ENCODE results near the gene PRICKLE2.

The PRICKLE2 gene, protein sequence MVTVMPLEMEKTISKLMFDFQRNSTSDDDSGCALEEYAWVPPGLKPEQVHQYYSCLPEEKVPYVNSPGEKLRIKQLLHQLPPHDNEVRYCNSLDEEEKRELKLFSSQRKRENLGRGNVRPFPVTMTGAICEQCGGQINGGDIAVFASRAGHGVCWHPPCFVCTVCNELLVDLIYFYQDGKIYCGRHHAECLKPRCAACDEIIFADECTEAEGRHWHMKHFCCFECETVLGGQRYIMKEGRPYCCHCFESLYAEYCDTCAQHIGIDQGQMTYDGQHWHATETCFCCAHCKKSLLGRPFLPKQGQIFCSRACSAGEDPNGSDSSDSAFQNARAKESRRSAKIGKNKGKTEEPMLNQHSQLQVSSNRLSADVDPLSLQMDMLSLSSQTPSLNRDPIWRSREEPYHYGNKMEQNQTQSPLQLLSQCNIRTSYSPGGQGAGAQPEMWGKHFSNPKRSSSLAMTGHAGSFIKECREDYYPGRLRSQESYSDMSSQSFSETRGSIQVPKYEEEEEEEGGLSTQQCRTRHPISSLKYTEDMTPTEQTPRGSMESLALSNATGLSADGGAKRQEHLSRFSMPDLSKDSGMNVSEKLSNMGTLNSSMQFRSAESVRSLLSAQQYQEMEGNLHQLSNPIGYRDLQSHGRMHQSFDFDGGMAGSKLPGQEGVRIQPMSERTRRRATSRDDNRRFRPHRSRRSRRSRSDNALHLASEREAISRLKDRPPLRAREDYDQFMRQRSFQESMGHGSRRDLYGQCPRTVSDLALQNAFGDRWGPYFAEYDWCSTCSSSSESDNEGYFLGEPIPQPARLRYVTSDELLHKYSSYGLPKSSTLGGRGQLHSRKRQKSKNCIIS

DNA sequence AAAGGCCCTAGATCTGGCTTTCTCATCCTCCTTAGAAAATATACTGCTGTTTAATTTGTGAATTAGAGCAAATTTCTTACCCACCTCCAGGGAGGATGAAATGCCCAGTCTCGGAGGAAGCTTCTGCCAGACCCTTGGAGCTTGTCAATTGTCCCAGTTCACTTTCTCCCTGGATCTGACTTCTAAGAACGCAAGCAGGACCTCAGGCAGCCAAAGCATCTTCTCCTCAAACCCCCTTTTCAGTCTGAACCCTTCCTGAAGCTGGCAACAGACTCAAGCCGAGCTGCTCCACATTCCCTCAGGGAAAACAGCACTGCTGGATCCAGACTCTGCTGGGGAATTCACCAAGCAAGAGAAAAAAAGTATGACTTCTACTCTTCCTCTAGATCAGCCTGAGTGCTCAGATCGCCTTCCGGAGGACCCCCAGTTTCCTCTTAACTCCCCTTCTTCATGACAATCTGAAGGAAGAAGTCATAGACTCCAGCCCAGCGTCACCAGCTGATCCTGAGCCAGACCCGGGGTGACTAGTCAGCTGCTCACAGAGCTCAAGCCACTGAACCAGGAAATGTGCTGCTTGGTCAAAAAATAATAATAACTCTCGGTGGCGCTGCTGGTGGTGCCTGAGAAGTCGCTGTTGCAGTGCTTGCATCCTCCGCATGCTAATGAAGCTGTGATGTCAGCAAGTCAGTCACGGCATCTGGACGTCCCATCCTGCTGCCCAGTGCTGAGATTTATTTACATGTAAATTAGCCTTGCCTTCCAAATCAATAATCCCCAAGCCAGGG, at the start of gene PRICKLE2:
Gene PRICKLE2, minus strand, starts transcription at position 641 of the 785 bp plus-strand sequence. CDS start 26,539 bp downstream, outside the sequence.
- no peak for DNase-seq

DNA sequence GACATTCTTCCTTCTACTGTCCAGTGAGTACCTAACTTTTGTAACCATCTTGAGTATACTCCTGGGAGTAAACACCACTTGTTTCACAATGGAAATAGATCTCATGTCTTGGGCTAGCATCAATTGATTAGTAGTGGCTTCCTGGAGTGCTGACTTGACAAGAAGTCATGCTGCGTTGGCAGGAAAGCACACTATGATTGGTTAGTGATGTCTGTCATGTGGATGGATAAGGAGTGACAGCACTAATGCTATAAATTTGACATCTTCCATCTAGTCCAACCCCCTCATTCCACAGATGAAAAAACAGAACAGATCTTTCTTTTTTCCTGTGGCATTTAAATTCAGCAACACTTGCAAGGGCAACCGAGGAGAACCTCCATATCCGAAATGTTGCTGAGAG, 47.6 kb upstream of the PRICKLE2 start:
- no peak for DNase-seq

DNA sequence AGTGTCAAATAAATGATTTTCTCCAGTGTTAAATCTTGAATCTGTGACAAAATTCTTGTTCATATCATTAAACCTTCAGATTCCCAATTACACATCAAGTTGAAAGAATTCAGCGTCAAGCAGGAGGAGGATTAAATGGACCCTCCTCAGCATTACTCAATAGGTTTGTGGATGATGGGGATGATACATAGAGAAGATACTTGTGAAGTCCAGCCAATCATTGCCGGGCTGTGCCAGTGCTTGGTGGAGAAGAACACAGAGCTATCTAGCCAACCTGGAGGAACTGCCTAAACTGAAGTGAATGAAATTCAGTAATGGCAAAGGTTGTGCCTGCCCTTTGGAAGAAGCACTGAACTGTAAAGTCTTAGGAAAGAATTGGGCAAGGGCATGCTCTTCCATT, 47.0 kb upstream of the PRICKLE2 start:
- no peak for DNase-seq

DNA sequence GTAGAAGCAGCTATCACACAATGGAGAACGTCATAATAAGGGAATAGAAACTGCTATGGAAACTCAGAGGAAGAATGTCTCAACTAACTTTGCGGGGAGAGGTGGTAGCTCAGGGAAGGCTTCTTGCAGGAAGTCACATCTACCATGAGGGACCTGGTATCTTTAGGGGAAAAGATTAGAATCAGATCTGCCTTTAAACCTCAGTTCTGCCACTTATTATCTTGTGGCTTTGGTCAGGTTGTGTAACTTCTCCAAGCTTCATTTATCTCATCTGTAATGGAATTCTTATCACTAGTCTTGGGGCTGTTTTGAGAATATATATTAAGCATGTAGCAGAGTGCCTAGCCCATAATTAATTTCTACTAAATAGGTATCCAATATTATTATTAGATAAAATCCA, 46.4 kb upstream of the PRICKLE2 start:
- DNase-seq: peak; percentile 58

DNA sequence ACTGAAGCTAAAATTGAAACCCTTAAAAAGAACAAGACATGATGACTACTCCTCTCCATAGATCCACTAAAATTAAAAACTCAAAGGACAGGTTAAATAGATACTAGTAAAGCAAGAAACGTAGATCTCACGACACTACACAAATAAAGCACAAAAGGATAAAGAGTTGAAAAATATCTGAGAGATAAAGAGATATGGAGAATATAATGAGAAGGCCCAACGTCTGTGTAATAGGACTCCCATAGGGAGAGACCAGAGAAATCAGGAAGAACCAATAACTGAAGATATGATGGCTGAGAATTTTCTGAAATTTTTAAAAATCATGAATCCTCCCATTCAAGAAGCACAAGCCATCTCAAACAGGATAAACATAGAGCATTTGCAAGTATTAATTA, 45.6 kb upstream of the PRICKLE2 start:
- no peak for DNase-seq

DNA sequence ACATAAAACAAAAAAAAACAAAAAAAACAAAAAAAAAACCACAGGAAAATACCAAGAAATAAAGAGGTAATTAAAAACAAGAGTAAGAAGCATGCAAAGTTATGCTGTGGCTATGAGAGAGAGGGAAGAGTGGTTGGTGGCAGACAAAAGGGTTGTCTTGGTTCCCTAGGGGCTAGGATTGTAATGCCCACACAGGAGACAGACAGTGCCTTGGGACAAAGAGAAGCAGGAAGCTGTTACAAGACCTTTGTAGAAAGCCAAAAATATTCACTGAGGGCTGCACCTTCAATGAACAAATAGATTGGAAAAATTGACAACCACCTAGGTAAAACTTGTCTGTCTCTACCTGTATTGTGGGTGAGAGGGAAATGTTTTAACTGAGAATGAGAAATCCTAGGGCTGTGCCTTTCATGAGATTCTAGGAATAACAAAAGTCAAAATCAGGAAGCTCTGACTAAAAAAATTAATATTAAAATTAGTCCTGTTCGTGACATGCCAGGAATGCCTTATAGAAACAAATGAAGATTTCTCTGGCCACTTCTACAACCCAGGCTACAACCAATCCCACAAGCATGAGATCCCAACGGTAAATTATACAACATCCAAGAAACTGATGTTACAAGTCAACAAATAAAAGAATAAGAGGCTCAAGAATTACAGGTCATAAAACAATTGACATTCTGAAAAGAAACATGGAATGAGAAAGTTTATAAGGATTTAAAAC, 45.0 kb upstream of the PRICKLE2 start:
- no peak for DNase-seq

DNA sequence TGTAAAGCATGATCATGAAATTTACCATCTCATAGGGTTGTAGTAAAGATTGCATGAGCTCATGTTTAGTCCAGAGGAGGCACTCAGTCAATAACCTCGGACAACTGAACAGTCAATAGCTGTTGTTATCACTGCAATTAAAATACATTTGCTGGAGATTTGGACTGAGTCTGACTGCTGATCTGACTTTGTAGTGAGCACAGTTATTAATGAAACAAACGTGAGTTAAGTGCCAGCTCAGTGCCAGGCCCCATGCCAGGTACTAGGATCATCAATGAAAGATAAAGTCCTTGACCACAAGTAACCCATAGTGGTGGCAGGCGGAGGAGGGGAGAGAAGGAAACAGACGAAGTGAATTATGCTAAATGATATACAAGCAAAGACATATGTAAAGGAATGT, 43.7 kb upstream of the PRICKLE2 start:
- DNase-seq: no peak

DNA sequence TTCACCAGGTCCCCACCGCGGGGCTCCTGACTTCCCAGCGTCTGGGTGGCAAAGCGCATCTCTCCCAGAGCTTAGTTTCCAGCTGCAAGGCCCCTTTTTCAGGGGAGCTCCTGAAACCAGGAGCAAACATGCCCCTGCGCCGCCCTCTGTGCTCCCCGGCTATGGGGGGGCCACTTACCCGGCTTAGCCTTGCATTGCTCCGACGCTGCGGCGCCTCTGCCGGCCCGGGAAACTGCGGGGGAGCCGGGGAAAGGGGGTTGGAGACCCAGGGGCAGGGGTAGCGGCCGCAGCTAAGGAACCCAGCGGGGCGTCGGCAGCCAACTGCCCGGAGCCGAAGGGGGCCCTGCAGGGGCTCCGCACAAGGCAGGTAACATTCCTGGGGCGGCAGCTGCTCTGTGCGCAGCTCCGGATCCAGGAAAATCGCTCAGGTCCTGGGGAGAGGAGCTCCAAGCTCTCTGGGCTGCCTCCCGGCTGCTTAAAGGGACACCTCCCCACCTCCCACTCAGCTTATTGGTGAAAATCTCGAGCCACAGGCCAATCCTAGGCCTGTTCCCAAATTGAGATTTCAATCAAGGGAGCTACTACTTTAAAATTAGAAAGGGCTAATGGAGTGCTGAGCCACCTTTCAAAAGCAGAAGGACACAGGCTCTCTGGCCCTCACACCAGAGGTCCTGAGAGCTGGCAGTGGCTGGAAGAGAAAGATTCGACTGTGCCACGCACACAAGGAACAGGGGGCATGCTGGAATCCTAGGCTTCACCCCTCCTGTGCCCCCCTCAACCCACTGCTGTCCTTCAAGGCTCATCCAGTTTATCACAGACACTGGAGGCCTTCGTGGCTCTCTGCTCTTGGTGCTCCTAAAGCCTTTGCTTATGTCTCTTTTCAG, 42.7 kb upstream of the PRICKLE2 start:
- no peak for DNase-seq

DNA sequence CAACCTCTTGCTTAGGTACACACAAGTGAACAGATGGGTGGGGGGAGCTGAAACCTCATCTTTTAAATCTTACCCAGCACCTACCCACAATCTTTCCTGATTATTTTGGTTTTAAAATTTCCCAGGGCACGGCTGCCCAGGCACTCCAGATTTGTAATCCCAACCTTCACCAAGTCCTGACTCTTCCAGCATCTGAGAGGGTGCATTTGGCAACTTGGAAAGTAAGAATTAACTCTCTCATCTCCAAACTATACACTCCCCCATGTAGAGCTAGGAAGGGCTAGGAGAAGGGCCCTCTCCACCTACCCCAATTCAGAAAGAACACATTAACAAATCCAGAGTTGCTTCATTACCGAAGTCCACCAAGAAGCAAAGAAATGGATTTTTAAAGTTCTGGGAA, 41.7 kb upstream of the PRICKLE2 start:
- DNase-seq: no peak

DNA sequence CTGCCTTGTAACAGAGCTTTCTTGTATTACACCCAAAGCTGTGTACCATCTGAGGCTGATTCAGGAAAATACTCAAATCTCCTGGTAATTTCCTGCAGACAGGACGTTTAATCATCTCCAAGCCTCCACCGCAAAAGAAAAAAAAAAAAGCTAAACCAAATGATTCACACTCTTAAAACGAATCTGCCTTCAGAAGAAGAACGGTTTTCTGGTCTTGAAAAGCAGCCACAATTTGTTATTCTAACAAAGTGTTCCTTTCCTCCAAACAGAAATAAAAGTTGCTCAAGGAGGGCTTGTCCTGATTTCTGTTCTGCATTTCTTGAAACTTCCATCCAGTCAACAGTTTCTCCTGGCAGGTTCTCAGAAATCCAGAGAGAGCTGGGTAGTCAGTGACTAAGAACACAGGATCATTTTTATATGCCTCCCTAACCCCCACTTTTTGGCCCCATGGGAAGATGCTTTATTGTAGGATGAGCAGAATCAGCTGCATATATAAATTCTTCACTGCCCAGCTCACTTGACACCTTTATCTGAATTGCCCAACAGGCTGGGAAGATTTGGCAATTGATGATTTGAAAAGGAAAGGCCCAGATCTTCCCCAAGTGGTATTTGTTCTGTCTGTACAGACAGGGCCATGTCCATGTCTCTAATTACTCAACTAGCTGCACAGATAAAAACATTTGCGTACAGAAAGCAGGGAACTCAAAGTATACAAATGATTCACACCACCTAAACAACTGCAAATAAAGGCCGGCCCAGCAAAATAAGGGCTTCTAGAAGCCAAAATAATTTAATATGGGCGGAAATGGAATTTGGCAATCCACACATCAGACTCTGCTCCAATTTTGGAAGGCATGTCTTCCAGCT, 41.0 kb upstream of the PRICKLE2 start:
- DNase-seq: peak; percentile 65

DNA sequence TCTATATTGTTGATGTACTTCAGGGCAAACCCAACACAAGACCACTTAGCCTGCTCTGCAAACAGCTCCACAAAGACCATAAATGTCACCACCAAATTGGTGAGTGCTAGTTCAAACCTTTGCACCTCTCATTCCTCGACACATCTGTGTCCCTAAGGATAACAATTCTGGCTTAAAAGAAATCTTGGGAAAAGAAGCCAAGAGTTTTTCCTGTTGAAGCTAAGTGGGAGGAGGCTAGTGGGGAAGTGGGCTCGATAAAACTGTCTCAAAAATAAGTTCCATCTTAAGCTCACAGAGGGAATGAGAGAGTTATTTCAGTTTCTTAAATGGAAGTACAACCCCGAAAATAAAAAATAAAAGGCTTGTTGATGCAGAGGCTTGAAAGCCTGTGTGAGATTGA, 40.4 kb upstream of the PRICKLE2 start:
- no peak for DNase-seq

DNA sequence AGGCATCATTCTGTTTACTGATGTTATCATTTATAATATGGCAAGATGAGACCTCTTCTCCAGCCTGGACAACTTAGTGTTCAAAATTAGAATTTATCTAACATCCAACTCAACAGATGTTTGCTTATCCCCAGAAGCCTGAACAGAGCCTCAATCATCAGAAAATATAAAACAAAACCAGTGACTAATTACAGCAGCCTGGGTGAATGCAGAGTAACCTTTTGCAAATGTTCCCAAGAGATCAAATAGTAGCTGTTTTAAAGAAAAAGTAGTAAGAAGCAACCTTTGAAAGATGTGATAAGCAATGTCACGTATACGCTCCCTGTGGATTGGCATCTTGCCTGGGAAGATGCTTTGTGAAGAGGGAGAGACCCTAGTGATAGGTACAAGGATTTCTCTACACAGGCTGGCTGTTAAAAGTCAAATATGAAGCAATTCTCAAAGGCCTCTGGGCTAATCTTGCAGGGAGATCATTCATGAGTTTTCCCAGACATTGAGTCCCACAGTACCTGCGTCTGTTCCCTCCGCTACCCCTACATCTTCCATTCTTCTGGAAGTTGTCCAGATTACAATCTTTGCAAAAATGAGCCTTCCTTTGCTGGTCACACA, 39.3 kb upstream of the PRICKLE2 start:
- DNase-seq: no peak

DNA sequence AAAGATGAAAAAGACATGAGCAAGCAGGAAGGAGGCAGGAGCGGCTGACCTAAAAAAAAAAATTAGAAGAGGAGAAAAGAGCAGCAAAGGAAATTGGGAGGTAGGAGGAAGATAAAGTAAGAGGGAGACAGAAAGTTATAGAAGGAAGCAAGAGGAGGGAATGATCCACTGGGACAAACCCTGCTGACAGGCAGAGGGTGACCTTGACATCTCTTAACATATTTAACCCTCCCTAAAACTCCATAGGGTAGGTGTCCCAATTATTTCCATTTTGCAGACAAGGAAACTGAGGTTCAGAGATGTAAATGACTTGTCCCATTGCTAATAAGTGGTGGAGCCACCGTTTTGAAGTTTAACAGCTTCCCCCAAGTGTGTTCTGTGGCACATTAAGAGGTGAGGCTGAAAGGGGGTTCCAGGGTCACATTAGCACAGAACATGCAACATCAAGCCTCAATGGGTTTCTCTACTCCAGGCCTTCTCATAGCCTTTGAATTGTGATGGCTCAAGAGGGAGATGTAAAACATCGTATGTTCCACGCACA, 37.4 kb upstream of the PRICKLE2 start:
- no peak for DNase-seq

DNA sequence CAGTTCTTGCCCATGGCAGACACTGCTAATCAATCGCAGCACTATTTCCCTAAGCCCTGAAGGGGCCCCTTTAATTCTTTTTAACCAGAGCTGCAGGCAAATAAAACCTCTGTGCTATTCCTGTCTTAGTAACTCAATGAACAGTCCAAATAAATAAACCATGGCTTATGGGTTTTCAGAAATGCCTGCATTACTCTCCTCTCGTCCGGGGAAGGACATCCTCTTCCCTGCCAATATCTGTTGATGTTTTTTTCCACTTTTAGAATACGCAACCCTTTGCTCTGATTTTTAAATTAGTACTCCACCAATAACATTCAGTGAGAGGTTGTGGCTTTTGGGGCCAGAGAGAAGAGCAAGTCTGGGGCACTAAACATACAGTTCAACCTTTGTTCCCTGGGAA, 35.2 kb upstream of the PRICKLE2 start:
- DNase-seq: no peak

DNA sequence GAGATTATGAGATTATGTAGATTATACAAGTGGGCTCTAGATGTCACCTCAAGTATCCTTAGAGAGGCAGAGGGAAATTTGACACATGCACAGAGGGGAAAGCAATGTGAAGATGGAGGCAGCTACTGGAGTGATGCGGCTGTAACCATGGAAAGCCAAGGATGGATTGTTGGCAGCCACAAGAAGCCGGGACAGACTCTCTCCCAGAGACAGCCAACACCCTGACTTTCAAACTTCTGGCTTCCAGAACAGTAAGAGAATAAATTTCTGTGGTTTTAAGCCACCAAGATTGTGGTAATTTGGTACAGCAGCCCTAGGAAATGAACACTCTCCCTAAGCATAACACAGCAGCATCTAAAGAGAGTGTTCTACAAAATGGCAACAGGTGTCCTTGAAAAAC, 34.4 kb upstream of the PRICKLE2 start:
- no peak for DNase-seq

DNA sequence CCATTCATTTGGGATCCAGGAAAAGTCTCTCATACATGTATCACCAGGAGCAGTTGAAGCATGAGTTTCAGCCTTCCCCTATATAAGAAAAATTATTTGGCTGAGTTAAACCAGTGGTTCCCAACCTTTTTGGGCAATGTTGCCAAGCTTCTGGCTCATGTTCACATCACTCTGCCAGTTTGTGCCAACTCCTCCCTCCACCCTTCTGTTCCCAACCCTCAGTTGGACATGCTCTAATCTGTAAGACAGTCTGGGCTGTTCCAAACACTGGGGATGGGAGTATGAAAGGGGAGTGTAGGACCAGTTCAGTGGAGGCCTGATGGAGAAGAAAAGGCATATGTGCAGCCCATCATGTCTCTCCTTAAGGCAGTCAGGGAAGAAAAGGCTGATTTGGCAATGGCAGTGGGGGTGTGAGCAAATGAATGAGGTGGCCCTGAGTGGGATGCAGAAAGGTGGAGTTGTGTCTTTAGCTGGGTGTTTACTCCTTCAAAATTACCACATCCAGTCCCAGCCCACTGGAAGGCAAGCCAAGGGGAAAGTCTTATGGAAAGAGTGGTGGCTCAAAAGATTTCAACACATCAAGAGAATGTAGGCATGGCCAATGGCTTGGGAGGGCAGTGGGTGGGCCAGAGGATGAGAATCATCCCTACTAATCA, 32.0 kb upstream of the PRICKLE2 start:
- no peak for DNase-seq

DNA sequence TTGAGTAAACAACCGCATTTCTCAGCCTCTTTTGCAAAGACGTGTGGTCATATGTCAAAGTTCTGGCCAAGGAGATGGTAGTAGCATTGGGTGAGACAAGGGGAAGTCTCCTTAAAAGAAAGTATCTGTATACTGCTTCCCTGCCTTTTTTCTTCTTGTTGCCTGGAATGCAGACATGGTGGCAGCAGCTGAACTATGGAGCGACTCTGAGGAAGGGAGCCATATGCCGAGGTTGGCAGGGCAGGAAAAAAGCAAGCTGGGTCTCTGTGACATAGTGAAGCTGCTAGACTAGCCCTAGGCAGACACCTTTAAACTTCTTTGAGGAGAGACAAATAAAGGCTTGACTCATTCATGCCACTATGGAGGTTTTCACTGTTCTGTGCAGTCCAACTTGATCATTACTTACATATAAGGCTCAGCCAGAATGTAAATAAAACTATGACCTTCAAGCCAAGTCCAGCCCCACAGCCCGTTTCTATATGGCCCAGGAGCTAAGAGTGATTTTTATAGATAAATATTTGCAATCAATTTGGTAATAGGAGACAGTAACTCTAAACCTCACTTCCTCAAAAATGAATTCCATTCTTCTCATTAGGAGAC, 30.6 kb upstream of the PRICKLE2 start:
- DNase-seq: no peak

DNA sequence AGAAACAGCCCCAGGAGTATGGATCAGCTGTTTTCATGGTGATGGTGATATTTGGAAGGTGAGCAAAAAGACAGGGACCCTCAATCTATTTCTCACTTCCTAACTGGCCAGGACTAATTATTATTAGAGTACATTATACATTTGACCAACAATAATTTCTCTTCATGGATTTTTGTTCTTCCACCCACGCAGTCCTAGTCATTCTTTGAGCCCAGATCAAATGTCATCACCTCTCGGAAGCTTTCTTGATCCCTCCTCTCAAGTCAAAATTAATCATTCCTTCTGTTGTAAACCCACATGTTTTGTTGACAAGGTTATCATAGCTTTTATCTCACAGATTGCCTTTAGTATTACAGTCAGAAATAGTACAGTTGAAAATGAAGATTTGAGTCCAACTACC, 29.2 kb upstream of the PRICKLE2 start:
- no peak for DNase-seq

DNA sequence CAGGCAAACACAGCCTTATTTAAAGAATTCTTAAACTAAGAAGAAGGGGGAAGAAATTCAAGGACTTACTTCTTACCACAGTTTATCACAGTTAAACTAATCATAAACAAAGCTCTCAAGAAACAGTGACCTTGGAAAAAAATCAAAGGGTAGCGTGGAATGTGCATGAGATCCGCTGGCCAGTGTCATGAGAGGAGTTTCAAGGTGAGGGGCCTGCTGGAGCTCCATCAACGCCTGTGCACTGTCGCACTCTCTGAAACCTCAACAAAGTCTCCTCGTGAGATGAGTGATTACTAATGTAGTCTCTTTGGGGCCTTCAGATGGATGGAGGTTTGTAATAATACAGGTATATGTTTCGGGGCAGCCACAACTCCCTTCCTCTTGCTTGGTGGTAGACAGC, 28.4 kb upstream of the PRICKLE2 start:
- no peak for DNase-seq

All from MV-4-11 (cell line).